ENCODE results near the gene DNAJC21. TPM values are rescaled to one million over a fixed set of nuclear protein-coding genes. Genes with fewer than 3 reads are reported as not detected.

The DNAJC21 gene
- total and polyA plus RNA-seq, 9 of the 15 experiments (the other 6 are each of a cell fraction or from before 2014, with no cell fraction given): 26.6 to 105 (median 70.7) TPM

DNA sequence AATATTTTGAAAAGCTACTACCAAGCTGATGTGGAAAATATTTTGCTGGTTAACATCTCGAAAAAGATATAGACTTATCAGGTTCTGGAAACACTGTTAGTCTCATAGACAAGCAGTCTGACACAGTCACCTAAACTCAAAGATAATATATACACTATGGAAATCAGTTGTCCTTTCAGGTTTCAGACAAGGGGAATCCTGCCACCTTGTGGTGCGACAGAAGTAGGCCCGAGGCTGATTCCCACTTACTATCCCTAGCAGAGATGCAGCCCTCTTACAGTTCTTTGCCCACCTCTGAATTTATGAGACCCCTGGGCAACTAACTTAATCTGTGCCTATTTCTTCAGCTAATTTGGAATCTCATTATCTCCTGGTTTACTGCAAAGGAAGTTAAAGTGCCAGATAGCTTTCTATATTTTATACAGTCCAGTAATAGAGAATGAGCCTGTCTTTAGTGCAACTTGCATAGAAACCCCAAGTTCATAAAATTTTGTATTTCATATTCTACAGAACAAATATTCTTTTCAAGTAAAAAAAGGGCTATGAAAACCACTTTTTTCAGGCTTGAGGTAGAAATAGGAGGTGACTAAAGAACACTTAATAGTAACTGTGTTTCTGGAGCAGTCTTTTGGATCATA is 31.0 kb upstream of the DNAJC21 start:
- ChIA-PET POLR2A (interaction anchor here (0.7 to 1.9 kb wide), 9 partner anchors 9 to 375 kb away, joined by 3 to 7 read pairs (median 3); partner anchors contain the start of genes BRIX1 and RAD1), CTCF (ENCODE audit: low intra/inter-chr PET ratio) (interaction anchor here (0.6 to 2.5 kb wide), 6 partner anchors 349 to 902 kb away, joined by 3 to 38 read pairs (median 10); no protein-coding TSS in a partner anchor)
- in situ Hi-C loops (cut with MboI) (loop anchor here (10.0 kb wide), 1 partner anchor 414 kb away; no protein-coding TSS in a partner anchor), intact Hi-C loops (cut with micrococcal nuclease) (loop anchor here (1.0 to 5.0 kb wide), 8 partner anchors 66 to 424 kb away; no protein-coding TSS in a partner anchor)
- Histone ChIP-seq H3K9me1 (ENCODE audit: control insufficient read depth, insufficient read depth, low read length) (no peaks in the 10 kb centered on the region), H3K4me1 (replicated peaks in 1 of 2; ENCODE audit: control insufficient read depth in 2 of 2, insufficient read depth in 2 of 2, low read length in 2 of 2) (peaks cover 6 to 18% of the 10 kb centered on the region in 2 experiments), H3K27ac (ENCODE audit: extremely low read depth, low read depth, low read length) (no peak overlapping the region), H3K9me3 (replicated peaks; ENCODE audit: control insufficient read depth, insufficient read depth, low read depth, low read length) (no peaks in the 10 kb centered on the region), H2AFZ (ENCODE audit: low read depth, low read length) (no peak overlapping the region), H3K79me2 (ENCODE audit: control insufficient read depth, insufficient read depth, low read length) (no peaks in the 10 kb centered on the region), H3K36me3 (ENCODE audit: control insufficient read depth, insufficient read depth, low read length) (peaks cover 6% of the 10 kb centered on the region; the same call in 2 of the 3 replicates), H3K4me2 (ENCODE audit: insufficient read depth, low read length) (no peak overlapping the region), H4K20me1 (replicated peaks; ENCODE audit: control insufficient read depth, insufficient read depth, low read length) (no peaks in the 10 kb centered on the region), H3K9ac (ENCODE audit: insufficient read depth in 1 of 2, low read depth in 2 of 2, low read length in 2 of 2) (no peak overlapping the region), H3K27me3 (ENCODE audit: control insufficient read depth in 2 of 2, insufficient read depth in 2 of 2, low read length in 2 of 2) (no peaks in the 10 kb centered on the region), H3K4me3 (no peak overlapping the region)
- ATAC-seq: peak; percentile 90
- peak; percentile 83 for FAIRE-seq
- peak; percentile 69 to 87 (median 73) for DNase-seq (ENCODE audit: extremely low read depth in 1 of 4, low spot score in 3 of 4)
- BruUV-seq (replicated peaks): no TSS peak
- WGBS (ENCODE audit: insufficient coverage, low coverage, missing lambda C conversion rate): 0% methylated on average over 3 of the region's 3 CpGs
- TF ChIP-seq ZNF707 (CRISPR knock-in tag; conservative IDR thresholded peaks at IDR 0.05): no peak
- no peak for TF ChIP-seq ESRRB (CRISPR knock-in tag; IDR thresholded peaks at IDR 0.05; ENCODE audit: borderline replicate concordance)
- no peak for TF ChIP-seq POLR2G (IDR thresholded peaks at IDR 0.05; ENCODE audit: low read depth, low read length)
- TF ChIP-seq, protein P1, sequence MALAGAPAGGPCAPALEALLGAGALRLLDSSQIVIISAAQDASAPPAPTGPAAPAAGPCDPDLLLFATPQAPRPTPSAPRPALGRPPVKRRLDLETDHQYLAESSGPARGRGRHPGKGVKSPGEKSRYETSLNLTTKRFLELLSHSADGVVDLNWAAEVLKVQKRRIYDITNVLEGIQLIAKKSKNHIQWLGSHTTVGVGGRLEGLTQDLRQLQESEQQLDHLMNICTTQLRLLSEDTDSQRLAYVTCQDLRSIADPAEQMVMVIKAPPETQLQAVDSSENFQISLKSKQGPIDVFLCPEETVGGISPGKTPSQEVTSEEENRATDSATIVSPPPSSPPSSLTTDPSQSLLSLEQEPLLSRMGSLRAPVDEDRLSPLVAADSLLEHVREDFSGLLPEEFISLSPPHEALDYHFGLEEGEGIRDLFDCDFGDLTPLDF (CRISPR knock-in tag; IDR thresholded peaks at IDR 0.05): no peak
- no peak for TF ChIP-seq ZNF3 (CRISPR knock-in tag; IDR thresholded peaks at IDR 0.05)
- no peak for TF ChIP-seq CXXC5 (CRISPR knock-in tag; IDR thresholded peaks at IDR 0.05)
- no peak for TF ChIP-seq IRF1 (CRISPR knock-in tag; IDR thresholded peaks at IDR 0.05; ENCODE audit: borderline replicate concordance)
- TF ChIP-seq CC2D1A (IDR thresholded peaks at IDR 0.05): peak; percentile 76
- TF ChIP-seq DDX20 (tag; IDR thresholded peaks at IDR 0.05; ENCODE audit: low read depth): no peak
- no peak for TF ChIP-seq CHCHD3 (CRISPR knock-in tag; IDR thresholded peaks at IDR 0.05)
- TF ChIP-seq BRF1 (IDR thresholded peaks at IDR 0.05; ENCODE audit: borderline replicate concordance, extremely low read depth, insufficient read length): no peak
- TF ChIP-seq ARID2 (IDR thresholded peaks at IDR 0.05): peak; percentile 81
- no peak for TF ChIP-seq ZNF780A (CRISPR knock-in tag; IDR thresholded peaks at IDR 0.05)
- TF ChIP-seq PRDM10 (IDR thresholded peaks at IDR 0.05; ENCODE audit: partially characterized antibody): no peak
- TF ChIP-seq HNRNPK (IDR thresholded peaks at IDR 0.05; ENCODE audit: low read depth, low read length, poor library complexity, severe bottlenecking): no peak
